Activated naive CD8-positive, alpha-beta T cell treated with anti-CD3 and anti-CD28 coated beads, Interleukin-2, amount 10 ng/mL, durations not matched to agents 7 days and 5 days (primary cell): ENCODE results near the gene PDLIM5. TPM values are rescaled to one million over a fixed set of nuclear protein-coding genes. Genes with fewer than 3 reads are reported as not detected.
A peak's percentile ranks its signal among the peaks of the same experiment; 100 is the strongest.
"Not testable (repeated sequence)": the region's sequence is repeated elsewhere in the genome, so short reads cannot be mapped to it uniquely, and the experiment has no call there.

Source experiments
- ATAC-seq: fragments of 150-1000 bp; cut with Tn5 transposase; one replicate; pipeline ENCODE4 v1.10.0; 2021; ENCODE audit warnings: low read depth, moderate library complexity
- POLR2A ChIA-PET: fragments of 350-600 bp; sonication (Branson Sonifier 250); formaldehyde crosslinking; loops from one replicate; lab custom pipeline; 2021; ENCODE audit warnings: antibody characterized with exemption; lab: Charles Lee
- DNase-seq: peaks from one replicate; pipeline ENCODE4 v3.0.0; 2021
- H3K27ac Mint-ChIP-seq: one replicate; pipeline ENCODE4 v1.8.0; 2022; ENCODE audit warnings: mild to moderate bottlenecking, mixed read lengths
- H3K27me3 Mint-ChIP-seq: one replicate; pipeline ENCODE4 v1.8.0; 2022; ENCODE audit warnings: mild to moderate bottlenecking, moderate library complexity, mixed read lengths
- H3K36me3 Mint-ChIP-seq: one replicate; pipeline ENCODE4 v1.8.0; 2021; ENCODE audit warnings: mild to moderate bottlenecking, mixed read lengths
- H3K4me1 Mint-ChIP-seq: one replicate; pipeline ENCODE4 v1.8.0; 2021; ENCODE audit warnings: mixed read lengths
- H3K4me3 Mint-ChIP-seq: one replicate; pipeline ENCODE4 v1.8.0; 2022; ENCODE audit warnings: mild to moderate bottlenecking, moderate library complexity, mixed read lengths
- H3K9me3 Mint-ChIP-seq: one replicate; pipeline ENCODE4 v1.8.0; 2021; ENCODE audit warnings: mixed read lengths
- total RNA-seq, 2 experiments: library from RNA; stranded (reverse); gene quantifications; one replicate each; pipeline ENCODE4 v1.2.3, GENCODE V29; 2021

The PDLIM5 gene, protein sequence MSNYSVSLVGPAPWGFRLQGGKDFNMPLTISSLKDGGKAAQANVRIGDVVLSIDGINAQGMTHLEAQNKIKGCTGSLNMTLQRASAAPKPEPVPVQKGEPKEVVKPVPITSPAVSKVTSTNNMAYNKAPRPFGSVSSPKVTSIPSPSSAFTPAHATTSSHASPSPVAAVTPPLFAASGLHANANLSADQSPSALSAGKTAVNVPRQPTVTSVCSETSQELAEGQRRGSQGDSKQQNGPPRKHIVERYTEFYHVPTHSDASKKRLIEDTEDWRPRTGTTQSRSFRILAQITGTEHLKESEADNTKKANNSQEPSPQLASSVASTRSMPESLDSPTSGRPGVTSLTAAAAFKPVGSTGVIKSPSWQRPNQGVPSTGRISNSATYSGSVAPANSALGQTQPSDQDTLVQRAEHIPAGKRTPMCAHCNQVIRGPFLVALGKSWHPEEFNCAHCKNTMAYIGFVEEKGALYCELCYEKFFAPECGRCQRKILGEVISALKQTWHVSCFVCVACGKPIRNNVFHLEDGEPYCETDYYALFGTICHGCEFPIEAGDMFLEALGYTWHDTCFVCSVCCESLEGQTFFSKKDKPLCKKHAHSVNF
- total RNA-seq: 10 to 100 TPM; 25.6 to 31.6 TPM

DNA sequence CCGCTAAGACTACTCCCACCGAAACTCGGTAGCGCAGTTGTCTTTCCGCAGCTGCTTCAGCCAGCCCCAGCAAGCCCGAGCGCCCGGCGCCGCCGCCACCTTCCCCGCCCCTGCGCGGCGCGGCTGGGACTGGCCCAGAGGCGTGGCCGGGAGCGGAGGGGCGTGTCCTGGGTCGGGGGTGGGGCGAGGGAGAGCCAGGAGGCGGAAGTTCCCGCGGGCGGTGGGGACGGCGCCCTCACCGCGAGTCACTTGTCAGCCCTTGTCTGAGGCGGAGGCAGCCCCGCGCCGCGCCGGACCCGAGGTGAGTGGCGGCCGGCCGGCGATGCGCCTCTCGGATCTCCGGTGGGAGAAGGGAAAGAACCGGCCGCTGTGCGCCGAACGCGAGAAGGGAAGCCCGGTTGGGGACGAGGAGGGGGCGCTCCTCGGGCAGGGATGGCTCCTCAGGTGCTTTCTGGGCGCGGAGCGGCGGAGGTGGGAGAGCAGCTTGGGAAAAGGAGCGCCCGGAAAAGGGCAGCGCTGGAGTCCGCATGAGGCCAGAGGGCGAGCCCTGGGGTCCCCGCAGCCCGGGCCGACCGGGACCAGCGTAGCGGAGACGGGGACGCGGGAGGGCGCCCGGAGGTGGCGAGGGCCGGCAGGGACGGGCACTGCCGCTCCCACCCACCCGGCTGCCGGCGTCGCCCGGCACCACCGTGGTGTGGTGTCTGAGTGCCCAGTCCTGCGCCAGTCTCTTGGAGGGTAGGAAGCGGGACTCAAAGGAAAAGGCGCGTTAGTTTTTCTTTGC, at the start of gene PDLIM5:
TSS of gene PDLIM5 (plus strand) at position 248 of the 781 bp plus-strand sequence. CDS start 3,347 bp downstream, outside the sequence.
- POLR2A ChIA-PET: interaction anchor here (0.9 to 1.1 kb wide), 2 partner anchors 8 to 10 kb away, joined by 3 read pairs; no protein-coding TSS in a partner anchor
- Mint-ChIP-seq H3K27ac (peak within 1 kb of the TSS; percentile 77), H3K9me3 (no peaks in the 10 kb centered on the region), H3K27me3 (peaks cover 20% of the 10 kb centered on the region), H3K4me1 (peaks cover 15% of the 10 kb centered on the region), H3K4me3 (peak within 1 kb of the TSS; percentile 81), H3K36me3 (peaks cover 8% of the 10 kb centered on the region)
- DNase-seq (peak; percentile 93), ATAC-seq (peak; percentile 96)

- H3K4me1 Mint-ChIP-seq, ATAC-seq, H3K36me3 Mint-ChIP-seq, DNase-seq, H3K27me3 Mint-ChIP-seq, H3K4me3 Mint-ChIP-seq, H3K27ac Mint-ChIP-seq, H3K9me3 Mint-ChIP-seq, POLR2A ChIA-PET: not testable (repeated sequence)
Observed at GRCh38 chr4:94402439-94402838, 49.3 kb upstream of the PDLIM5 start.

- Mint-ChIP-seq H3K9me3 (peaks cover 2% of the 10 kb centered on the region), H3K27ac (no peak overlapping the region), H3K4me1 (no peaks in the 10 kb centered on the region), H3K36me3 (no peaks in the 10 kb centered on the region), H3K4me3 (no peak overlapping the region), H3K27me3 (peaks cover 8% of the 10 kb centered on the region)
- ATAC-seq (no peak), DNase-seq (no peak)
- POLR2A ChIA-PET: no interaction called here
Observed at GRCh38 chr4:94403751-94404150, 48.0 kb upstream of the PDLIM5 start.

GRCh38 chr4:94406668-94407437, 44.9 kb upstream of the PDLIM5 start:
- DNase-seq: peak; percentile 29
- peaks cover 2% of the 10 kb centered on the region for H3K9me3 Mint-ChIP-seq
- no peak overlapping the region for H3K4me3 Mint-ChIP-seq
- POLR2A ChIA-PET: no interaction called here
- no peaks in the 10 kb centered on the region for H3K36me3 Mint-ChIP-seq
- H3K27ac Mint-ChIP-seq: no peak overlapping the region
- ATAC-seq: no peak
- no peaks in the 10 kb centered on the region for H3K4me1 Mint-ChIP-seq
- H3K27me3 Mint-ChIP-seq: peaks cover 16% of the 10 kb centered on the region

DNA sequence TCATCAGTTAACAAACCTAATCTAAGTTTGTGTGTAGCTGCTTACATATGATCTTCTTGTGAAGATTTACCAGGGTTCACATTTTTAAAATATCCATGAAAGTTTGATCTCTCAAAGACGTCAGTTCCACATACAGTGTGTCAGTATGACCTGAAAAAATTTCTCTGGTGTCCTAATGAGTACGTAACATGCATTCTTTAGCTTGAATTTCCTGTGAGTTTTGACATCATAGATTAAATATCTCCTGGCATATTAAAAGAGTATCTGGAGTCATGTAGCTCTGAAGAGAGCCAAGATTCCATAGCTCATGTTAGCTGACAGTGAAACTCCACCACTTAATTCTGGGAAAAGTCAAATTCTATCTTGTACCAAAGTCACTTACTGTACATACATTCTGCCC, 43.9 kb upstream of the PDLIM5 start:
- no peak for ATAC-seq
- peaks cover 19% of the 10 kb centered on the region for H3K27me3 Mint-ChIP-seq
- no peaks in the 10 kb centered on the region for H3K9me3 Mint-ChIP-seq
- POLR2A ChIA-PET: no interaction called here
- H3K27ac Mint-ChIP-seq: no peak overlapping the region
- DNase-seq: no peak
- no peaks in the 10 kb centered on the region for H3K36me3 Mint-ChIP-seq
- H3K4me3 Mint-ChIP-seq: no peak overlapping the region
- no peaks in the 10 kb centered on the region for H3K4me1 Mint-ChIP-seq

GRCh38 chr4:94408549-94409374, 43.0 kb upstream of the PDLIM5 start:
- H3K27me3 Mint-ChIP-seq: peaks cover 19% of the 10 kb centered on the region
- ATAC-seq: no peak
- H3K9me3 Mint-ChIP-seq: no peaks in the 10 kb centered on the region
- no peak overlapping the region for H3K4me3 Mint-ChIP-seq
- H3K4me1 Mint-ChIP-seq: no peaks in the 10 kb centered on the region
- H3K36me3 Mint-ChIP-seq: no peaks in the 10 kb centered on the region
- POLR2A ChIA-PET: no interaction called here
- DNase-seq: no peak
- H3K27ac Mint-ChIP-seq: no peak overlapping the region

GRCh38 chr4:94409375-94409679, 42.4 kb upstream of the PDLIM5 start:
- Mint-ChIP-seq H3K27ac (no peak overlapping the region), H3K9me3 (no peaks in the 10 kb centered on the region), H3K4me1 (no peaks in the 10 kb centered on the region), H3K4me3 (no peak overlapping the region), H3K27me3 (peaks cover 19% of the 10 kb centered on the region), H3K36me3 (no peaks in the 10 kb centered on the region)
- ATAC-seq (no peak), DNase-seq (no peak)
- POLR2A ChIA-PET: no interaction called here

- POLR2A ChIA-PET: no interaction called here
- no peak overlapping the region for H3K27ac Mint-ChIP-seq
- DNase-seq (no peak), ATAC-seq (no peak)
- no peaks in the 10 kb centered on the region for H3K9me3 Mint-ChIP-seq
- H3K36me3 Mint-ChIP-seq: no peaks in the 10 kb centered on the region
- H3K27me3 Mint-ChIP-seq: peaks cover 20% of the 10 kb centered on the region
- no peaks in the 10 kb centered on the region for H3K4me1 Mint-ChIP-seq
- no peak overlapping the region for H3K4me3 Mint-ChIP-seq
Observed at GRCh38 chr4:94409962-94410361, 41.8 kb upstream of the PDLIM5 start.

DNA sequence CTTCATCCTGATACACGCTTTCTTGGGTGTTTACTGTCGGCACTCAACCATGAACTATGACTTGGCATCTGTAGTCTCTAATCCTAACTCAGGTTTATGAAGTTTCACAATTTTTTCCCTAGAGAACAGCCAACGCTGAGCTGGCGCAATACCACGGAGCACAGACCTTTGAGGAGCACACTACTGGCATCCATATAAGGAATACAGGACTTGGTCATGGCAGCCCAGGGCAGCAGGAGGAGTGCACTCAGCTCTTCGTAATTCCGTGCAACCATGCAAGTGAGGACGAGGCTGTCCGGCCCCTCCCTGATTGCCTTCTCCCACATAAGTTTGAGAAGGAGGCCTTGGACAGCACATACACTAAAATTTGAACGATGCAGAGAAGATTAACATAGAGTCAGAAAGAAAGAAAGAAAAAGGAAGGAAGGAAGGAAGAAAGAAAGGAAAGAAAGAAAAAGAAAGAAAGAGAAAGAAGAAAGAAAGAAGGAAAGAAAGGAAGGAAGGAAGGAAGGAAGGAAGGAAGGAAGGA, 41.0 kb upstream of the PDLIM5 start:
- no peaks in the 10 kb centered on the region for H3K4me1 Mint-ChIP-seq
- no peak overlapping the region for H3K27ac Mint-ChIP-seq
- ATAC-seq: no peak
- no peak for DNase-seq
- H3K4me3 Mint-ChIP-seq: no peak overlapping the region
- H3K36me3 Mint-ChIP-seq: no peaks in the 10 kb centered on the region
- POLR2A ChIA-PET: no interaction called here
- no peaks in the 10 kb centered on the region for H3K9me3 Mint-ChIP-seq
- H3K27me3 Mint-ChIP-seq: peaks cover 21% of the 10 kb centered on the region

- Mint-ChIP-seq H3K9me3 (no peaks in the 10 kb centered on the region), H3K27ac (no peak overlapping the region), H3K4me3 (no peak overlapping the region), H3K27me3 (peaks cover 19% of the 10 kb centered on the region), H3K4me1 (no peaks in the 10 kb centered on the region), H3K36me3 (no peaks in the 10 kb centered on the region)
- DNase-seq: no peak
- ATAC-seq: no peak
- POLR2A ChIA-PET: no interaction called here
Observed at GRCh38 chr4:94411296-94411695, 40.4 kb upstream of the PDLIM5 start.

DNA sequence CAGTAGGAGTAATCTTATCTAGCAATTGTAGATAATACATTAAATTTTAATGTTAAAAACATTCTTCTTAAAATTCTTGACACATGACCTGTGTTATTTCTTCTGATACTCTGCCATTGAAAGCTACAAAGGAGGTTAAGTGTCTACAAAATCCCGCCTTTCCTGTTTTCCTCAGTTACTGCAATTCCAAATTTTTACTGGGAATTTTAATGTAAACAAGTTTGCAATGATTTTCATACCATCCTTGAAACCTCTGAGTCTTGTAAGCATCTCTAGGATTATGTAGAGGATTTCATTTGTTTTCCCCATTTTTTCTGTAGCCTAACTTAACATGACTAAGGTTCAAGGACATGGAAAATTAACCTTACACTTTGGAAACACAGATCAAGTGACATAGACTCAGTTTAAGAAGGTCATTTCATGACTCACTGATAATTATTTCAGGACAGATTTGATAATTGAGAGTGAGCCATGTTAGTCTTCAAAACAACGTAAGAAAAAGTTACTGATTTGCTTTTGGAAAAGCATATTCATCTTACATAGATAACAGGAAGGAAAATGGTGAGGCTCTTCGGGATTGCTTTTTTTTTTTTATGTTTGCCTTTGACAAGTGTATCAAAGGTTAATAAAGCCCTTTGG, 39.6 kb upstream of the PDLIM5 start:
- Mint-ChIP-seq H3K27me3 (peaks cover 19% of the 10 kb centered on the region), H3K4me1 (no peaks in the 10 kb centered on the region), H3K4me3 (no peak overlapping the region), H3K27ac (no peak overlapping the region), H3K9me3 (no peaks in the 10 kb centered on the region), H3K36me3 (no peaks in the 10 kb centered on the region)
- ATAC-seq (no peak), DNase-seq (no peak)
- POLR2A ChIA-PET: no interaction called here

- Mint-ChIP-seq H3K4me1 (no peaks in the 10 kb centered on the region), H3K27ac (no peak overlapping the region), H3K27me3 (peaks cover 21% of the 10 kb centered on the region), H3K36me3 (no peaks in the 10 kb centered on the region), H3K9me3 (no peaks in the 10 kb centered on the region), H3K4me3 (no peak overlapping the region)
- DNase-seq: no peak
- POLR2A ChIA-PET: no interaction called here
- ATAC-seq: no peak
Observed at GRCh38 chr4:94412658-94413038, 39.1 kb upstream of the PDLIM5 start.
